ENCODE results near the gene ALG1. TPM values are rescaled to one million over a fixed set of nuclear protein-coding genes. Genes with fewer than 3 reads are reported as not detected.
"Not testable (repeated sequence)": the region's sequence is repeated elsewhere in the genome, so short reads cannot be mapped to it uniquely, and the experiment has no call there.

ALG1 gene
- total and polyA plus RNA-seq, 2 of the 13 experiments (the other 11 are each of a cell fraction or from before 2014, with no cell fraction given), result 43.3 to 75.6 TPM

DNA sequence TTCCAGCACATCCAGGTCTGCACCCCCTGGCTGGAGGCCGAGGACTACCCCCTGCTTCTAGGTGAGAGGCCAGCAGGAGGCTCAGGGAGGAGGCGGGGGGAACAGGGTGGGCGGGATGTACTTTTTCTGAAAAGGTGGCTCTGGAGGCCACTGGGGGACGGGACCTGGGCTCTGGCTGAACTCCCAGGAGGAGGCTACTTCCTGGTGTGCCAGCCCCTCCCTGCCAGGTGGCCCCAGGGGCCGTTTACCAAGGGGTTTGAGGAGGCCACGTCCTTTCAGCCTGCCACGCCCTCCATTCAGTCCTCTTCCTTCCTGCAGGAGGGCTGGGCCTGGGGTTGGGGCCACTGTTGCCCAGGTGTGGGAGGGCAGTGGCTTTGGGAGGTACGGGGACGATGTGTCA lies 9.4 kb downstream of the ALG1 start:
- H3K4me2 ChIP-seq (ENCODE audit: low read depth, low read length); CTCF ChIA-PET (ENCODE audit: low intra/inter-chr PET ratio, low total read pairs); DNase-seq (ENCODE audit: low spot score); H3K4me1 ChIP-seq (ENCODE audit: insufficient read depth, low read length); H2AFZ ChIP-seq (ENCODE audit: low read length); BruUV-seq (replicated peaks); H3K4me3 ChIP-seq (replicated peaks in 1 of 3; ENCODE audit: insufficient read depth in 1 of 3, low read depth in 2 of 3, low read length in 3 of 3); intact Hi-C loops (cut with micrococcal nuclease; ENCODE audit: unreplicated experiment); H3K27ac ChIP-seq (ENCODE audit: extremely low read length, insufficient read depth, low read length); POLR2A ChIA-PET; H3K9me3 ChIP-seq (ENCODE audit: low read length); H3K27me3 ChIP-seq (ENCODE audit: control insufficient read depth in 1 of 2, insufficient read depth in 2 of 2, low read length in 2 of 2); FAIRE-seq; in situ Hi-C loops (cut with HindIII; ENCODE audit: extremely low pct_ligation_motif_present, low pct_unique_long_range_greater_than_20kb); H3K79me2 ChIP-seq (ENCODE audit: insufficient read depth, low read length); H3K9ac ChIP-seq (ENCODE audit: insufficient read depth, low read depth, low read length); H4K20me1 ChIP-seq (ENCODE audit: insufficient read depth, low read length); ATAC-seq: not testable (repeated sequence)
- TF ChIP-seq RBFOX2 (IDR thresholded peaks at IDR 0.05; ENCODE audit: low read depth, low read length), result peak; percentile 3; the same call in 1 of the 2 replicates
- H3K36me3 ChIP-seq (replicated peaks in 1 of 2; ENCODE audit: control insufficient read depth in 1 of 2, insufficient read depth in 2 of 2, low read length in 2 of 2), result peaks cover 35 to 58% of the 10 kb centered on the region in 2 experiments
- 96% methylated on average over 8 of the region's 9 CpGs for WGBS (ENCODE audit: low lambda C conversion rate)

GRCh38 chr16:5083646-5084045 lies 12.0 kb downstream of the ALG1 start:
- H3K4me2 ChIP-seq (ENCODE audit: low read depth, low read length); CTCF ChIA-PET (ENCODE audit: low intra/inter-chr PET ratio, low total read pairs); H4K20me1 ChIP-seq (ENCODE audit: insufficient read depth, low read length); H3K4me3 ChIP-seq (replicated peaks in 1 of 3; ENCODE audit: insufficient read depth in 1 of 3, low read depth in 2 of 3, low read length in 3 of 3); in situ Hi-C loops (cut with HindIII; ENCODE audit: extremely low pct_ligation_motif_present, low pct_unique_long_range_greater_than_20kb); DNase-seq (ENCODE audit: low spot score); H3K27ac ChIP-seq (ENCODE audit: extremely low read length, insufficient read depth, low read length); H3K27me3 ChIP-seq (ENCODE audit: control insufficient read depth in 1 of 2, insufficient read depth in 2 of 2, low read length in 2 of 2); BruUV-seq (replicated peaks); H3K4me1 ChIP-seq (ENCODE audit: insufficient read depth, low read length); ATAC-seq; H3K79me2 ChIP-seq (ENCODE audit: insufficient read depth, low read length); POLR2A ChIA-PET; H2AFZ ChIP-seq (ENCODE audit: low read length); H3K9me3 ChIP-seq (ENCODE audit: low read length); intact Hi-C loops (cut with micrococcal nuclease; ENCODE audit: unreplicated experiment); FAIRE-seq; H3K9ac ChIP-seq (ENCODE audit: insufficient read depth, low read depth, low read length): not testable (repeated sequence)
- 91% methylated on average over 9 of the region's 9 CpGs for WGBS (ENCODE audit: low lambda C conversion rate)
- peaks cover 24 to 50% of the 10 kb centered on the region in 2 experiments; a peak in 4 of 5 replicates for H3K36me3 ChIP-seq (replicated peaks in 1 of 2; ENCODE audit: control insufficient read depth in 1 of 2, insufficient read depth in 2 of 2, low read length in 2 of 2)
